ENCODE measurements around the gene C14orf180.

DNA sequence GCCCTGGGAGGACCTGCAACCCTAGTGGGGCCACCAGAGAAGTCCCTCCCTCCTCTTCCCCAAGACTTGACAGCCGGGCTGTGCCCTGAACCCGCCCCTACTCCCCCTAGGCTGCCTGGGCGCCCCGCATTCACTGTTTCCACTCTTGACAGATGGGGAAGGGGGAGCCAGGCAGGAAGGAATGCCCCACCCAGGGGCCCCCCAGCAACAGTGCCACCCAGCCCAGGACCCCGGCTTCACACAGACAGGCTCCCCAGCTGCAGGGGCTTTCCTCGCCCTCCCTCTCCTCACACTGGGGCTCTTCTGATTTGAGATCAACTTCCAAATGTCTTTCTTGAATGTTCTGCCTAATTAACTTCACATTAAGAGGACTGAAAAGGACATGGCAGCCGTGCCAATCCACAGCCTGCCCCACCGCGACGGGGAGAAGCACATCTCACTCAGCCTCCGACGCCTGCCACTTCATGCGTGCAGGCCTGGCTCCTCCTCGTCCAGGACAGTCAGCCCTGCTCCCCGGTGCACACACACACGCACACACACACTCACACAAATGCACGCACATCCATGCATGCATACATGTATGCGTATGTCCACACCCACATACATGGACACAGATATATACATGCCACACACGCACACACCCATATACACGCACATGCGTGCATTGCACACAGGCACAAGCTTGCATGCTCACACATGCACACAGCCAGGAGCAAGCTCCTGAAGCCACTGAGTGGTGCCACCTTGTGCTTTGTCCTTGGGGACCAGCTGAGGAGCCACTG lies 19.6 kb upstream of the C14orf180 start:
- no peak for TF ChIP-seq CTCF (IDR thresholded peaks at IDR 0.05)
- TF ChIP-seq POLR2A (IDR thresholded peaks at IDR 0.05) = no peak
